Ureter (tissue), 1 donor: Measurements from ENCODE around the gene RANBP6. TPM values are rescaled to one million over a fixed set of nuclear protein-coding genes. Genes with fewer than 3 reads are reported as not detected.
A peak's percentile ranks its signal among the peaks of the same experiment; 100 is the strongest.
"Not testable (repeated sequence)": the region's sequence is repeated elsewhere in the genome, so short reads cannot be mapped to it uniquely, and the experiment has no call there.

Experiments
- DNase-seq: peaks from one replicate; pipeline ENCODE4 v3.0.0-alpha.2; 2020; ENCODE audit warnings: low spot score
- total RNA-seq: library from RNA; stranded (reverse); gene quantifications from one replicate; pipeline ENCODE4 v1.2.4, GENCODE V29; 2023
- donor health status: DM: yes; HTN: yes; CAD: no.

RANBP6 gene
- total RNA-seq, result 14.7 TPM

DNA sequence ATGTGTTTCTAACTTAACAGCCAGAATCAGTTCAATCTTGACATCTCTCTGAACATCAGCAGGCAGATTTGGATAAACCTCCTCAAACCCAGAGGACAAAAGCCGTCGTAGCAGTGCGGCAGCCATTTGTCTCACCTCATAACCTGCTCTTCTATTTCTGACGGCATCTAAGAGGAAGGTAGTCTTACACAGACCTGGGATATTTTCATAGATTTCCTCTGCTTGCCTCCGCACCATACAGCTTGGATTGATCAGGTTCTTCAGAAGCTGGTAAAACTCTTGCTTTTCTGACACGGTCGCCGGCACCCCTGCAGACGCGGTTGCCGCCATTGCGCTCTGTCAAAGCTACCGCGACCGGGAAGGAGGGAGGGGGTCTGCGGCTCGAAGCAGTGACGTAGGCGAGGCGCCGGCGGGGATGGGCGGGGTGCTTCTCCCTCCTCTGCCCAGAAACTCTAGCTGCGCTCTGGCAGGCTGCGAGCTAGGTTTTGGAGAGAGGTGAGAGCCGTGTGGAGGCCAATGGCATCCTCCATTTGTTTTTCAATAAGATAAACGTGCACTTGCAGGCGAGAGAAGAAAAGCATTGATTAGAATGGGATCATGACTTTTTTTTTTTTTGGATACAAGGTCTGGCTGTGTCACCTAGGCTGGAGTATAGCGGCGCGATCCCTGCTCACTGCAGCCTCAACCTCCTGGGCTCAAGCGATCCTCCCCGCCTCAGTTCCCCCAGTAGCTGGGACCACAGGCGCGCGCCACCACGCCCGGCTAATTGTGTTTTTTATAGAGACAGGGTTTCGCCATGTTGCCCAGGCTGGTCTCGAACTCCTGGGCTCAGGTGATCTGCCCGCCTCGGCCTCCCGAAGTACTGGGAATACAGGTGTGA lies at the start of gene RANBP6:
Gene RANBP6, minus strand, starts transcription at position 347 of the 880 bp plus-strand sequence. Its CDS starts 17 bp downstream, at position 330.
- DNase-seq, result peak; percentile 94

DNA sequence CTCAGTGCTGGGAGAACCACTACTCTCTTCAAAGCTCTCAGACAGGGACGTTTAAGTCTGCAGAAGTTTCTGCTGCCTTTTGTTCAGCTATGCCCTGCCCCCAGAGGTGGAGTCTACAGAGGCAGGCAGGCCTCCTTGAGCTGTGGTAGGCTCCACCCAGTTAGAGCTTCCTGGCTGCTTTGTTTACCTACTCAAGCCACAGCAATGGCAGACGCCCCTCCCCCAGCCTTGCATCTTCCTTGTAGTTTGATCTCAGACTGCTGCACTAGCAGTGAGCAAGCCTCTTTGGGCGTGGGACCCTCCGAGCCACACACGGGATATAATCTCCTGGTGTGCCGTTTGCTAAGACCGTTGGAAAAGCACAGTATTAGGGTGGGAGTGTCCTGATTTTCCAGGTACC lies 47.7 kb upstream of the RANBP6 start:
- not testable (repeated sequence) for DNase-seq

DNA sequence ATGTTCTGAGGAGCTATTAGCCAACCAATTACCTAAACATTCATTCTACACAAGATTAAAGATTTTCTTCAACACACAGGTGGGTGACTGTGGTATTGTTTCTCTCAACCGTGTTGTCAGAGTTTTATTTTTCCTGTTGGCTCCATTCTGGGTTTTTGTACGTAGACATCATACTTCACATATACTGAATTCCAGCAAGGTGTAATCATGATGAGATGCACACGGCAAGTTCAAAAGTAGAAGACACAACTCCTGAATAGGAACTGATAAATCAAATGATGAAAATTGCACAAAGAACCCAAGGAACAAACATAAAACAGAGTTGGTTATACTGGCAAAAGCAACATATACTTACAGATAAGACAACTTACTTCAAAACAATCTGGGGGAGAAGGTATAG lies 40.2 kb upstream of the RANBP6 start:
- DNase-seq, result no peak

DNA sequence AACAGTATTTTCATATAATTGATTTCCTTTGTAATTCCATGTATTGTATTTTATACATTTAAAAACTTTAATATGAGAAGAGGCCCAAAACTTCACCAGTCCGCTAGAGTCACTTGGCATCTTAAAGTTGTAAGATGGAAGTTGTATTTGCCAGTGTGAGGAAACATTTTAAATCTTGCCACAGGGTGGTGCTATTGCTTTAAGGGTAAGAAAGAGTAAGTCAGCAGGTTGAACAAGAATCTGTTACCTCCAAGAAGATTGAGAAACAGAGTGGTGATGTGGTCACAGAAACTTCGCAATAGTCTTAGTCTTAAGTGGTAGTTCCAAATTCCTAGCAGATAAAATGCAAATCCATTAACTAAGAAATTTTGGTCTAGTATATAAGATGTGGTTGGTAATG lies 39.8 kb upstream of the RANBP6 start:
- peak; percentile 69 for DNase-seq

DNA sequence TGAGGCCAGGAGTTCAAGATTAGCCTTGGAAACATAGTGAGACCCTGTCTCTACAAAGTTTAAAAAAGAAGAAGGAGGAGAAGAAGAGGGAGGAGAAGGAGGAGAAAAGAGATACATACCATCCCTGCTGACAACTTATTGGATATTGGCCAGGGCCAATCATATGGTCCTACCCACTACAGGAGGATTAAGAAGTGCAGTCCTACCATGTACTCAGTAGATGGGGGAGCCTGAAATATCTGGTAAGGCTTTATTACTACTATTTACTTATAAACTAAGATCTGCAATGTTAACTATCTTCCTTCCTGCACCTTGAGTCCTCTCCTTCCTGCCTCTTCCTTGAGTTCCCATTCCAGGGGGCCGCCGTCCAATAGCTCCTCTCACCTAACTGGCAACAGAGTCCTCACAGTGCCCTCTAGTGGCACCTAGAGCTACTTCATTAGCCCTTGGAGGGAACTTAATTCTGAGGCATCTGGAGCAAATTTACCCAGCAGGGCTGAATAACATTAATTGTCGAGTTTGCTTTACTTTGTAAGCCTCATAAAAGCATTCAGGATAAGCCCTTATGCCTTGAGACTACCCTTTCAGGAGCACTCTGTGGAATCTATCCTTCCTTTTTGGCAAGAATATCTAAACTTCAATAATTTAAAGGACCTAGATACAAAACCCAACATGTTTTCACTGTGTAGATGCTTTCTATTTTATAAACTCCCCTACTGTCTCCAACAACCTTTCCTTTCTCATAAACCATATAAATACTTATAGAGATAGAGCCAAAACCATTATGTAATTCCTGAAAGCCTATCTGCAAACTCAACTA lies 39.1 kb upstream of the RANBP6 start:
- peak; percentile 57 for DNase-seq

DNA sequence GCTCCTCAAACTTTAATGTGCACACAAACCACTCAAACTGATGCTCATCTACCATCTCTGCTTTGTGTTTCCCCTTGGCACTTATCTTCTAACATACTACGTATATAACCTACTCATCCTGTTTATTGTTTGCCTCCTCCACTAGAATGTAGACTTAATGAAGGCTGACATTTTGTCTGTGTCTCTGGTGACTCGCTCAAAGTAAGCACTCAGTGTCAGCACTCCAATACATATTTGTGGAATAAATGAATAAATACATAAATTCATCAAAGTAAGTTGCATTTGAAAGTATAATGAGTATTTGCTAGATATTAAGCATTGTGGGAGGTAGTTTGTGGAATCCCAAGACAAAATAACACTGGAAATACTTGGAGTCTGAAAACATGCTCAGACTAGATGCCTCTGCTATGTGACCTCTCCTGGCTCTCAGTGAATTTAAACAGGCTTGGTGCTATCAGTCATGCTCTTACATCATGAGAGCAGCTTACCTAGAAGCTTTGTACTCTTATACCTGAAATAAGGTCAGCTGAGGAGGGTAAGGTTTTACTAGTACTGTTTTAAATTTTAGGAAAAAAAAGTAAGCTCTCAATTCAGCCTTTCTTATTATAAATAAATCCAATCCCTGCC lies 37.0 kb upstream of the RANBP6 start:
- DNase-seq, result no peak

DNA sequence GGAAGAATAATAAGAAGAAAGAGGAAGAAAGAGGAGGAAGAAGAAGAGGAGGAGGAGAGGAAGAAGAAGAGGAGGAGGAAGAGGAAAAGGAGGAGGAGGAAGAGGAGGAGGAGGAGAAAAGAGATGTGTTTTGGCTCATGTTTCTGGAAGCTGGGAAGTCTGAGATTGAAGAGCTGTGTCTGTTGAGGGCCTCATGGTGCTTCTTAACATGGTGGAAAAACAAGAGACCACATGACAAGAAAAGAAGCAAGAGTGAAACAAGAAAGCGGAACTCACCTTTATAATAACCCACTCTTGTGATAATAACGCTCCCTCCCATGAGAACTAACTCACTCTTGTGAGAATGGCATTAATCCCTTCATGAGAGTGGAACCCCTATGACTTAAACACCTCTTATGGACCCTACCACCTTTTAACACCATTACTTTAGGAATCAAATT lies 36.1 kb upstream of the RANBP6 start:
- DNase-seq, result no peak

DNA sequence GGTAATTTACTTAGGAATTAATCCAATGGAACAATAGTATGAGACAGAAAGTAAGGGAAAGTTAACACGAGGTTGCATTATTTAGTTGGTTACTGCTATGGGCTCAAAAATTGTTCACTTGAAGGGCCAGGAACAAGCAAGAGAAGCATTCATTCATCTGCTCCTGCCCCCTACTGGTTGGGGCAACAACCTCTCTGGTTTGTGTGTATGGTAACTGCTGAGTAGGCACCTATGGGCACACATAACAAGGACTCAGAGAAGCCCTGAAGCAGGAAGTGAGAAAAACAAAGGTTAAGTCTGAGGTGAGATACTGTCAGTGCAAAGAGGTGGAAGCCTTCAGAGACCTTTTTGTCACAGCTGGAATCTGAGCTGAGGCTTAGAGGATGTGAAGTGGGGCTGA lies 34.4 kb upstream of the RANBP6 start:
- DNase-seq, result no peak

DNA sequence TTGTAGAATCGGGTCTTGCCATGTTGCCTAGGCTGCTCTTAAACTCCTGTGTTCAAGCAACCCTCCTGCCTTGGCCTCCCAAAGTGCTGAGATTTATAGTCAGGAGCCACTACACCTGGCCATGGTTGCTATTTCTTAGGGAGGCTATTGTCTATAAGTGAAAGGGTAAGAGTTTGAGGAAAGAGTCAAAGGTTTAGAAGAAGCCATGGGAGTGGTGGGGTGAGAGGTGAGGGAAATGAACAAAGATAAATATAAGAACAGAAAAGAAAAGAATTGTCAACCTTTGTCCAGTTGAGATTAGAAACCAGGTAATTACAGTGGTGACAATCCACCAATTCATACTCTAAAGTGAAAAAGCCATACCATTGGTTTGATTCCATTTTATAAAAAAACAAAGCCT lies 32.6 kb upstream of the RANBP6 start:
- no peak for DNase-seq

DNA sequence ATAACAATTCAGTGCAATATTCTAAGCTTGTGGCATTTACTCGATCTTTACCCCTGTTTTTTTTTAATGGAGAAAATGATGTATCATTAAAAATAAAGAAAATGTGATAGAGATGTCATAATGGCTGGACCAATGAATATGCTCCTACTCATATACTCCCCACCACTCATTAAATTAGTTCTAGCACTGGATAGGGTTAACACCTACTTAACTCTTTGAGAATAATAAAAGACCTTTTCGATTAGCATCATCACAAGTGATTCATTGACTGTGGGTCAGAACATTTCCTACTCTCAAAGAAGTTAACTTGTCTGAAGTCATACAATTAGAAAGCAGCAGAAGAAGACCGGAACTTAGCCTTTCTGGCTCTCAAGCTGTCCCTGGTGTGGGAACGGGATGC lies 31.6 kb upstream of the RANBP6 start:
- no peak for DNase-seq

DNA sequence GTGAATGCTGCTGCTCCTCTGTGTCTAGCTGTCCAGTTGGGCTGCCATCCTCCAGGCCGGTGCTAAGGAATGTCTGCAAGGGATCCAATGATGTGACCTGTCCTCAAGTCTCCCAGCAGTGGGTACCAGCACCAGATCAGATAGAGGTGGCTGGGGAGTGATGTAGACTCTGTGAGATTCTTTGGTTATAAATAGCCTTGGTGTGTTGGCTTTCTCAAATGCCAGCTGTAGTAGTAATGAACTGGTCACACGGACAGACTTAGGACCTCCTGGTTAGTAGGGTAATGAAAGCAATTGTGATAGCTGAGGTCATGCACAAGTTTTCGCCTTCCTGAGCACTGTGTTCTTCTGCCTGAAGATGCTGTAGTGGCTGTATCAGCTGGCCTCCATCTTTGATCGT lies 29.9 kb upstream of the RANBP6 start:
- no peak for DNase-seq

DNA sequence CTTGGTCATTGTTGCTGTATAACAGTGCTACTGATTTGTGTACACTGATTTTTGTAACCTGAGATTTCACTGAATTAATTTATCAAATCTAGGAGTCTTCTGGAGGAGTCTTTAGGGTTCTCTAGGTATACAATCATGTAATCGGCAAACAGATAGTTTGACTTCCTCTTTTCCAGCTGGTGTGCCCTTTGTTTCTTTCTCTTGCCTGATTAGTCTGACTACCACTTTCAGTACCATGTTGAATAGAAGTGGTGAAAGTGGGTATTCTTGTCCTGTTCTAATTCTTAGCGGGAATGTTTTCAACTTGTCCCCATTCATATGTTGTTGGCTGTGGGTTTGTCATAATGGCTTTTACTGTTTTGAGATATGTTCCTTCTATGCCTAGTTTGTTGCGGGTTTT lies 24.7 kb upstream of the RANBP6 start:
- DNase-seq, result no peak

DNA sequence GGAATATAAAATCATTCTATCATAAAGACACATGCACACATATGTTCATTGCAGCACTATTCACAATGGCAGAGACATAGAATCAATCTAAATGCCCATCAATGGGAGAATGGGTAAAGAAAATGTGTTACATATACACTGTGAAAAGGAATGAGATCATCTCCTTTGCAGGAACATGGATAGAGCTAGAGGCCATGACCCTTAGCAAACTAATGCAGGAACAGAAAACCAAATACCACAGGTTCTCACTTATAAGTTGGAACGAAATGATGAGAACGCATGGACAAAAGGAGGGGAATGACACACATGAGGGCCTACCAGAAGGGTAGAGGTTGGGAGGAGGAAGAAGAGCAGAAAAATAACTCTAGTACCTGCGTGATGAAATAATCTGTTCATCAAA lies 21.0 kb upstream of the RANBP6 start:
- DNase-seq, result no peak

DNA sequence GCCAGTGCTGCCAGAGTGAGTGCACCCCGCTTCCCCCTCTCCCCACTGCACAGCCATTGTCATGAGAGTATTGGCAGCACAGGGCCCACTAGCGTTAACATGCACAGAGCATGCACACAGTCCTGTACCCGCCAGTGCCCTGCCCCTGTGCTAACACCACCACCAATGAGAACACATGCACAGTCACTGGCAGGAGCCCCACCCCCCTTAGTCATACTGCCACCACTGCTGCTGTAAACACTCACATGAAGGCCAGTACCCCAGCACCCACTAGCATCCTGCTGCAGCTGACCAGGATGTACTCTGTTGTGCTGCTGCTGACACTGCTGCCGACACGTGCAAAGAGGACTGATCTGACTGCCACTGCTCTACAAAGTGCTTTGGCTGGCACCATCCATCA lies 19.5 kb upstream of the RANBP6 start:
- no peak for DNase-seq

DNA sequence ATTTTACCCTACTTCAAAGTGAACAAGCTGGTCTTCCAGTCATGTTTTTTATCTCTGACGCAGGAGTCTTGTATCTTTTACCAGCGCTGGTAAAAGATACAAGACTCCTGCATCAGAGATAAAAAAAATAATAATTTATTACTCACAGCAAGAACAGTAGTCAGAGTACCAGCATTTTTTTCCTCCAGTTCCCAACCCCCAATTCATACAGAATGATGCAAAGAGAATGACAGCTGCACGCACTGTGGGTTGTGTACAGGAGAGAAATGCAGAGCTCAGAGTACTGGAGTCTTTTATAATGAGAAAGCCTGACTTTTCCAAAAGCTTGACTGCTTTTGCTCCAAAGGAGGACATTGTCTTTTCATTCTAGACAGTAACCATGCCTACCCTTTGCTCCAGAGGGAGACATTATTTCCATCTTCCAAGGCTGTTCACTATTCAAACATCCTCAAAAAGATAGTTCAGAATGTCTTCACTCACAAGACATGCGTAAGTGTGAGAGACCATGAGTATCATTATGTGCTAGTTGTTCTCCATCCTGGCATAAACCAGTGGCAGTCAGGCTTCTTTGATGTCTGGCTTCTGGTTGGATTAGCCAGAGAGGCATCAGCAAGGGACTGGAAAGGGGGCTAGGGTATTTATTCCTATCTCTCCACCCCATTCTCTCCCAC lies 14.3 kb upstream of the RANBP6 start:
- no peak for DNase-seq

DNA sequence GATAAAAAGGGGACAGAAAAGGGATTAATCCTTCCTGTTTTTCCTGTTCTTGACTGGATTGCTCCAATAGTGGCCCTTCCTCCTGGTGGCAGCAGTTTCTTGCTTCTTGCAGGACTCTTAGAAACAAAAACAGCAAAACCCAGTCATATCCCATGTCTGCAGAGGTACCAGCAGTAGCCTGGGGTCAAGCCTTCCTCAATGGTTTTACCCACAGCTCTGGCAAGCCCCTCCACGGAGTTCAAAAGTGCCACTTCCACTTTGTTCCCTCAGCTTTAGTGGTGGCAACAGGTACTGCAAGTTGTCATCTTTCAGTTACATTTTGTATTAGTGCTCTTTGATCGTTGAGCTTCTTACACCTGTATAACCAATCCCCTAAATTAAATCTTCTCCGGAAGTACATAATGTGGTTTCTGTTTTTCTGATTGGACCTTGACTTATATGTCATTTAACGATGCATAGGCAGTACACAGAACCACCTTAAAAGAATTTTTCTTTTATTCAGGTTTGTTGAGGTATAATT lies 8.7 kb upstream of the RANBP6 start:
- no peak for DNase-seq

DNA sequence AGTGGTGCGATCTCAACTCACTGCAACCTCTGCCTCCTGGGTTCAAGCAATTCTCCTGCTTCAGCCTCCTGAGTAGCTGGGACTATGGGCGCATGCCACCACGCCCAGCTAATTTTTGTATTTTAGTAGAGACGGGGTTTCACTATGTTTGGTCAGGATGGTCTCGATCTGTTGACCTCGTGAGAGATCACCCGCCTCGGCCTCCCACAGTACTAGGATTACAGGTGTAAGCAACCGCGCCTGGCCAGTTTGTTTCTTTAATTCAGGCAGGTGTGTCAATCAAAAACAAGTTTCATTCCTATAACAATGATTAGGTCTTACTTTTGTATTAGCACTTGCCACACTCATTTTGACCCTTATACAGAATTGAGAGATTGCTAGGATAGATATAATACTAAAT lies 1.6 kb upstream of the RANBP6 start:
- not testable (repeated sequence) for DNase-seq

DNA sequence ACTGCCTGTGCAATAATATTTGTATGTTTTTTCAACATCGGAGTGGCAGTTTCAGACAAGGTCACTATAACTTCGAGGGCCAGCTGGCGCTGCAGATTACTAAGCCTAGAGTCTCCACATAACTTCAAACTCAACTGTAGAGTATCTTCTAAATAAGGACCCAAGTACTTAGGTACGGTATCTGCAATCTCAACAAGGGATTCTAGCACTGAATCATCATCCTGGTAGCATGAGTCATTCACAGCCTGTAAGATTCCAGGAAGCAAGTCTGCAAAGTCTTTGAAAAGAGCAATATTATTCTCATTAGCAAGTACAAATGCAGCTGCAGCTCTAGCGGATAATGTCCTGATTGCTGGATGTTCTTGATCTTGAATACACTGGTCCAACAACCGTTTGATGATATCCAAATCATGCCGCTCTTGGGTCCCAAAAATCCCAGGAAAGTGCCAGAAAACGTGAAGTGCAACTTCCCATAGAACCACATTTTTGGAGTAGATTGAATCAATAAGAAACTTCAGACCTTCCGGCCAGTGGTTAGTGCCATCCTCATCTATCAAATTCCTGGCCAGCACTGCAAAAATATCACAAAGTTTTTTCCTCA lies 654 bp downstream of the RANBP6 start:
- DNase-seq, result no peak

DNA sequence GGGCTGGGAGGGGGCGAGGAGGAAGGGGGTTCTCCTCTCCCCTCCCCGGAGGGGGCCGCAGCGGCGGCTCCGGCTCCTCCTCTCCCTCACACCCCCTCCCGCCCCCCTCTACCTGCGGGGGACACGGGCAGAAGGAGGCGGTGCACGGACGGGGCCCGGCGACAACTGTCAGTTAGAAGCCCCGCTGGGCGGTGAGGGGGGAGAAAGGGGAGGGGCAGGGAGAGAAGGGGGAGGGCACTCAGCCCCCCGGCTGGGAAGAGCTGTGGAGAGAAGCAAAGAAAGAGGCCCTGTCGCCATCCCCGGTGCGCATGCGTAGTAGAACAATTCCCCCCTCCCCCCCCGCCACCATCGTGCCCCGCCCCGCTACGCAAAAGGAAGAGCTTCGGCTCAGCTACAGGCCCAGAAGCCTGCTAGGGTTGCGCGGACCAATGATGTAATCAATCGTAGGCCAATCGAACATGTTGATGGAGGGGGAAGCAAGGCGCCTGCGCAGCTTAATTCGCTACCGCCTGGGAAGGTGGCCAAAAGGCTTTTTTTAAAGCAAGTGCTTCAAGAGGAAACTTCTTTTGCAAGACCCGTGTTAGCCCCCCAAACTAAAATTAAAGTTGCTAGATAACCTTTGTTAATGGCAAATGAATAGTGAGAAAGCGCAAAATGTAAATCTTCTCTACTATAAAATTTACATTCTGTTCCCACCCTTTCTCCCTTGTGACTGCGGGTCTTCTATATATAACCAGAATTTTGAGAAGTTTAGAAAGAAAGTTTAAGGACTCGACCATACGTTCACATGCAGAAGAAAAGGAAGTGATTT lies 7.0 kb downstream of the RANBP6 start:
- DNase-seq, result peak; percentile 96

DNA sequence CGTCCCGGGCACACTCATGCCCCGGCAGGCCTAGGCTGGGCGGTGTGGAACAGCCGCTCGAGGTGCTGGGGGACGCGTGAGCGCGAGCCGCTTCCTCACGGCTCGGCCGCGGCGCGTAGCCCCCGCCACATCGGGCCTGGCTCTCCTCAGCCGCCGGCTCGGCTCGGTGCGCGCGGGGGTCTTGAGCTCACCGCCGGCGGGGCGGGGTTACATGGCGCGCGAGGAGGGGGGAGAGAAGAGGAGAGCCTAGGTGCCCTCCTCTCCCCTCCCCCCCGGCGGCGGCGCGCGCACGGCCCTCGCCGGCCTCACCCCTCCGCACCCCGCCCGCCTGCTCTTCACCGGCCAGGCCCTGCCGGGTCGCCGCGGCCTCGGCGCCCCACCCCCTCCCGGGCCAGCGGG lies 7.7 kb downstream of the RANBP6 start:
- peak; percentile 80 for DNase-seq
